C4-2B (cell line): Measurements from ENCODE around the gene TPD52L3.

Experiments used
- ZFX ChIP-seq: fragments of 450-650 bp; IDR thresholded peaks from 2 replicates; pipeline ENCODE4 v1.6.1; 2017
- TF ChIP-seq, protein P1 (sequence below): fragments of 450-650 bp; conservative IDR thresholded peaks from 2 replicates; pipeline ENCODE4 v1.5.1; 2017; ENCODE audit warnings: mild to moderate bottlenecking

DNA sequence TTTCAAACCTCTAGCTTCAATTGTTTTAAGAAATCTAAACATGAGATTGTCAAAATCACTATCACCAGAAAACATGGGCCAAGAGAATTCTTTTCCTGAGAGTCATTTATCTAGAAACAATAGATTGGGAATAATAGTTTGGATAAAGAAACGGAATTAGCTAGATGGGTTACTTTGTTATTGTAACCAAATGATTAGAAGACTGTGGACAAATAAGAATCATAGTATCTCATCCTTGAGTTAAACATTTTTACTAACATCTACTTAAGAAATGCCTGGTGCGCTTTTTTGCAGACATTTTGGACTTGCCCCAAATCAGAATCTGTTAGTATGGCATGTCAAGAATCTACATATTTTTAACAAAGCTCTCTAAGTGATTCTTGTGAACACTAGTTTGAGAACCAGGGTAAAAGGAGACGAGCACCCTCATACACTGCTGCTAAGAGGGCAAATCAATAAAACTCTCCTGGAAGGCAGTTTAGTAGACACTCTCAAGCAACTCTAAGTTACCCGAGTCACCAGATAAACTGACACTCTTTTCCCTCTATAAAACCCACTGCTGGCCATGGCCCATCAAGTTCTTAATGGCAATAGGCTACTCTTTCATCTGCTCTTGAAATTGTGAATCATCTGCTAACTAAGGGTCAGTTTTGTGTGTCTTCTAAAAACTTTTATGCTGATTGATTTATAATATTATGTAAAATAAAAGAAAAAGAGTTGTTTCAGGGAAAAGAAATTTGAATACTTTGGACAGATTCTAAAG is 39.1 kb downstream of the TPD52L3 start:
- TF ChIP-seq, protein P1, sequence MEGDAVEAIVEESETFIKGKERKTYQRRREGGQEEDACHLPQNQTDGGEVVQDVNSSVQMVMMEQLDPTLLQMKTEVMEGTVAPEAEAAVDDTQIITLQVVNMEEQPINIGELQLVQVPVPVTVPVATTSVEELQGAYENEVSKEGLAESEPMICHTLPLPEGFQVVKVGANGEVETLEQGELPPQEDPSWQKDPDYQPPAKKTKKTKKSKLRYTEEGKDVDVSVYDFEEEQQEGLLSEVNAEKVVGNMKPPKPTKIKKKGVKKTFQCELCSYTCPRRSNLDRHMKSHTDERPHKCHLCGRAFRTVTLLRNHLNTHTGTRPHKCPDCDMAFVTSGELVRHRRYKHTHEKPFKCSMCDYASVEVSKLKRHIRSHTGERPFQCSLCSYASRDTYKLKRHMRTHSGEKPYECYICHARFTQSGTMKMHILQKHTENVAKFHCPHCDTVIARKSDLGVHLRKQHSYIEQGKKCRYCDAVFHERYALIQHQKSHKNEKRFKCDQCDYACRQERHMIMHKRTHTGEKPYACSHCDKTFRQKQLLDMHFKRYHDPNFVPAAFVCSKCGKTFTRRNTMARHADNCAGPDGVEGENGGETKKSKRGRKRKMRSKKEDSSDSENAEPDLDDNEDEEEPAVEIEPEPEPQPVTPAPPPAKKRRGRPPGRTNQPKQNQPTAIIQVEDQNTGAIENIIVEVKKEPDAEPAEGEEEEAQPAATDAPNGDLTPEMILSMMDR: no peak
- no peak for TF ChIP-seq ZFX
